ENCODE measurements around the gene PYGM.

Gene PYGM

DNA sequence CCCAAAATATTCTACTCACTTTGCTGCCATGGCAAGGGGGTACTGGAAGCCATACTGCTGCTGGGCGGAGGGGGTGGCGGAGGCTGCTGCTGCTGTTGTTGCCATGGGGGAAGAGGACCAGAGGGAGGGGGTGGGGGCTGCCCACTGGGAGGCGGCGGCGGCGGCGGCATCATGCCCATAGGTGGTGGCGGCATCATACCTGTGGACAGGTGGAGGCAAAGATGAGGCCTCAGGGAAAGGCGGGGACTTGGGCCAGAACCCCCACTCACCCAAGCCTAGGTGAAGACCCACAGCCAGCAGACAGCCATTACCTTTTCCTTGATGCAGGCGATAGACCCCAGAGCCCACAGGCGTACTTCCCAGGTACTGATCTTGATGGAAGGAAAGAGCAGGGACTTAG is 7.1 kb upstream of the PYGM start:
- no peak for DNase-seq

- no peak for DNase-seq
These were observed 6.3 kb upstream of the PYGM start for GRCh38 chr11:64765851-64766665.

DNA sequence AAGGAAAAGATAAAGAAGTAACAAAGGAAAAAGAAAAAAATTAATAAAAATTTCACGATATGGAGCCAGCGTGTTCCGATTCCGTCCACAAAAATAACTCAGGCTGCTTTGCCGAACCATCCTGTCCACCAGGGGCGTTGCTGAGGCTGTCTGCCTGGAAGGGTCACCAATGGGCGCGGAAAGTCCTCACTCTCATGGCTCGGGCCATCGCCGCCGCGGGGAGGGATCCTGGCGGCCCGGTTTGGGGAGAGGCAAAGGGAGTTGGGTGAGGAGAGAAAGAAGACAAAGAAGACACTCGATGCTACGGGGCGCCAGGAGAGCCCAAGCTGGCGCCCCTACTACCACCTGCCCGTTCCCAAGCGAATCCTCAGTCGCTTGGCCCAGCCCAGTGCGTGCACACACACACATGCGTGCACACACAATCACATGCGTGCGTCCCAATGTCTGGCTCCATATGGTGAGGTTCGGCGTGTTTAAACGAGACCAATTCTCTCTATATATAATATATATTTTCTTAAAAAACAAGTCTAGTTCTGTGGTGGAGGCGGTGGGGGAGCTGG is 5.6 kb upstream of the PYGM start:
- no peak for DNase-seq

DNA sequence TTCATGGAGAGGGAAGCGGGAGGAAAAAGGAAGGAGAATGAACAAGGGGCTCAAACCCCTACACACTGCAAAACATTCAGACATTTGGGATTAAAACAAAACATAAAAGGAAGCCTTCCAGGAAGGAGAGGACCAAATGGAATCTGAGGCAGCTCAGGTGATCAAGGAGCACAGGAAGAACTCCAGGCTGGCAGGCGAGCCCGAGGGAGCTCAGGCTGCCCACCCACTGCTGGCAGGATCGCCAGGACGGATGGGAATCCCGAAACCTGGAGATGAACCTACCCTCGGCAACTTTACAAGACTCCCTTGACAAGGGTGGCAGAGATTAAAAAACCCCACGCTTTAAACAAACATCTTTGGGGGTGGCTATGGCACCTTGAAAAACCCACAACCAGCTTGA is 5.0 kb upstream of the PYGM start:
- DNase-seq: no peak

- no peak for DNase-seq
These were observed 4.4 kb upstream of the PYGM start for GRCh38 chr11:64764040-64764611.

DNA sequence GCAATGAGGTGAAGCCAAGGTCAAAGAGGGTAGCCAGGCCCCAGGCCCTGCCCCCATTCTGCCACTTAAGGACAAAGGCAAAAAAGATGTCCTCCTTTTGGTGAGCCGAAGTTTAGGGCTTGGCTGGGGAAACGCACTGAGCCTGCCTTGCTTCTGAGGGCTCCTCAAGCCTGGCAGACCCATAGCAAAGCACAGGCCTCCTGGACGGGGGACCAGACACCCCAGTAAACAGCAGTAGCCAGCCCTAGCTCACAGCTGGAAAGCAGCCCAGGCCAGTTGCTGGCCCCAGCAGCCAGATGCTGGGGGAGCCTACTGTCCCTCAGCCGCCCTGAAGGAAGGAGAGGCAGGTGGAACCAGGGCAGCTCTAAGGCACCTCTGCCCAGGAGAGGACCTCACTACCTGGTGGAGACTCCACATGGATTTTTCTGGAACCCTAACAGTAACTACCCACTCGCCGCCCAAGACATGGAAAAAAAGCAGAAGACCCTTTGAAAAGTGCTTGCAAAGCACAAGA is 3.8 kb upstream of the PYGM start:
- DNase-seq: no peak

GRCh38 chr11:64762674-64763525 is 3.1 kb upstream of the PYGM start:
- no peak for DNase-seq

DNA sequence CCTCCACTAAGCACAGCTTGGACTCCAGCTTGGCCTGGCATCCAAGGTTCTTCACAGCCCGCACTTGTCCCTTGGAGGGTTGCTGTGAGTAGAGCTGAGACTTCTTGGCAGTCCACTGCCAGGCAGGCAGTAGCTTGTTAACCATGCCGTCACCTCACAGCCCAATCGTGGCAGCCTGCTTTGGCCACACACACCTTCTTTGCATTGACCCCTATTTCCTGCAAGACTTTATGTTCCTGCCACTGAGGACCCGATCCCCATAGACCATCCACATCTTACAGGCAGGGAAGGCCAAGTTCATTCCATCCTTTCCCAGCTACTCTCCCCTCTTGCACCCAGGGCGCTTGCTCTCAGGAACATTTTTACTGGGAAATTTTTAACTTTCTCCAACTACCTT is 2.5 kb upstream of the PYGM start:
- no peak for DNase-seq

GRCh38 chr11:64760759-64761420 is 1.1 kb upstream of the PYGM start:
- DNase-seq: no peak

DNA sequence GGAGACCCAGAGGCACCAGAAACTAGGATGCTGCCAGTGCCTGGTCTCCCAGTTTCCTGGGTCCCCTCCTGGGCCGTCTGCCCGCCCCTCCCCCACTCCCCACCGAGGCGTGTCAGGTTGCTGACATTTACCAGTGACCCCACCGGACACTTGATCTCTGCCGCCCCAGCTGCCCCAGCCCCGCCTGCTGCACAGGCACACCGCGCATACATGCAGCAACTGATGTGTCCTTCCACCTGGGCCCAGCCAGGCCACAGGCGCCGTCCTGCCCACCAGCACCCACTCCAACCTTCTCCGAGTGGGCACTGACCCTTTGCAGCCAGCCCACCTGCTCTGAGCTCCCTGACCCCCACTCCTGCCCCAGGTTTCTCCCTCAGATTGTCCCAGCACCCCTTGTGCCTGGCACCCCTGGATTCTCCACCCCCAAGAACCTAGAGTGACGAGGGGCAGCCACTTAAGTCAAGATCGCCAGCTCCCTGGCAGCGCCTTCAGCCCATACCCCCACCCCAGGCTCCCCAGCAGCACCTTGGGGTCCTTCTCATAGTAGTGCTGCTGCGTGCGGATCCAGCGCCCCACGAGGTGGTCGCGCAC is 548 bp downstream of the PYGM start:
- no peak for DNase-seq

DNA sequence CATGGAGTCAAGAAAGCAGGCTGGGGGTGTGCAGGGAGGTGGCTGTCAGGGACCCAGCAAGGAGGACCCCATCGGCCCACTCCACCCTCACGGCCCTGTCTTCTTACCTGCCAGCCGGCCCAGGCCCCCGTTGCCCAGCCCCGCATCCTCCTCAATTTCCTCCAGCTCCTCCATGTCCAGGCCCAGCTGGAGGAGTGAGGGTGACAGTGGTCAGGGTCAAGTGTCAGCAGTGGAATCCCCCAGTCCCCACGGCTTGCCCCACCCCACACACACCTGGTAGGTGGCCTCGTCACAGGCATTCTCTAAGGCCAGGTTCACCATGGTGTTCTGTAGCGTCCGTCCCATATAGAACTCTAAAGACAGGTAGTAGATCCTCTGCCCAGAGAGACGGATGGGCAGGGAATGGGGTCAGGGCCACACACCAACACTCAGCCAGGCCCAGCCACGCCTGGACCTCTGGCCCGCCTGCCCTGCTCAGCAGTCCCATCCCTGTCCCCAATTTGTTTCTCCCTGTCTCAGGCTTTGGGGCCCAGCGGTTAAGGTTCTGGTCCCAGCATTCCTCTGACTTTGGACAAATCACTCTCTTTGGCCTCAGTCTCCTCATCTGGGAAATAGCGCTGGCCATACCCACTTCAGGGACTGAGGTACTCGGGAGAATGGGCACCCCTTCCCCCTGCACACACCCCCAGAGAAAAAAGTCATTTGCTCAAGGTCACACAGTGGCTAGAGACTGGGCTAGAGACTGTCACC is 1.3 kb downstream of the PYGM start:
- no peak for DNase-seq

GRCh38 chr11:64757549-64758329 is 2.0 kb downstream of the PYGM start:
- no peak for DNase-seq

DNA sequence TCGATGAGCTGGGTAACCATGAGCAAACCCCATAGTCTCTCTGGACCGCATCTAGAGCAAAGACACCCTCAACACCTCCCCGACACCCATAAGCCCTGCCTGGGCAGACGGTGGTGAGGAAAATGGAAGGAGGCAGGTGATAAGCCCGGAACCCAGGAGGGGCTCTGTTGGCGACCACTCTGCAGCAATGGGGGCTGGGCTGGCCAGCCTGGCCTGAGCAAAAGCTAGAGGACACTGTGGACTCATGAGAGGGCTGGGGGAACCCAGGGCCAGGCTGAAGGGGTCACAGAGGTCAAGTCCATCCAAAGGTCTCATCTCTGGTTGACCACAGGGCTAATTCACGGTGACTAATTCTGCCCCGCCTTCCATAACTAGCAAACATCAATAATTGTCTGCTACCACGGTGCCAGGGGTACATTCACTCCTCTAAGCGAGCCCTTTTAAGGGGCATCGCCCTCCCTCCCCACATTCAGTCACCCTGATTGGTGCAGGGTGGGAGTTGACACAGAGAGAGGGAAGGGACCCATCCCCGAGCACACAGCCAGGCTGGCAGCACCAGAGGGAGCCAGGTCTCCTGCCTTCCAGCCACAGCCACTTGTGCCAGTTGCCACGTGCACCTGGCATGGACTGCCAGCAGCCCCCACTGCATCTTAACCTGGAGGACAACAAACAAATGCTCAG is 4.0 kb downstream of the PYGM start:
- no peak for DNase-seq

DNA sequence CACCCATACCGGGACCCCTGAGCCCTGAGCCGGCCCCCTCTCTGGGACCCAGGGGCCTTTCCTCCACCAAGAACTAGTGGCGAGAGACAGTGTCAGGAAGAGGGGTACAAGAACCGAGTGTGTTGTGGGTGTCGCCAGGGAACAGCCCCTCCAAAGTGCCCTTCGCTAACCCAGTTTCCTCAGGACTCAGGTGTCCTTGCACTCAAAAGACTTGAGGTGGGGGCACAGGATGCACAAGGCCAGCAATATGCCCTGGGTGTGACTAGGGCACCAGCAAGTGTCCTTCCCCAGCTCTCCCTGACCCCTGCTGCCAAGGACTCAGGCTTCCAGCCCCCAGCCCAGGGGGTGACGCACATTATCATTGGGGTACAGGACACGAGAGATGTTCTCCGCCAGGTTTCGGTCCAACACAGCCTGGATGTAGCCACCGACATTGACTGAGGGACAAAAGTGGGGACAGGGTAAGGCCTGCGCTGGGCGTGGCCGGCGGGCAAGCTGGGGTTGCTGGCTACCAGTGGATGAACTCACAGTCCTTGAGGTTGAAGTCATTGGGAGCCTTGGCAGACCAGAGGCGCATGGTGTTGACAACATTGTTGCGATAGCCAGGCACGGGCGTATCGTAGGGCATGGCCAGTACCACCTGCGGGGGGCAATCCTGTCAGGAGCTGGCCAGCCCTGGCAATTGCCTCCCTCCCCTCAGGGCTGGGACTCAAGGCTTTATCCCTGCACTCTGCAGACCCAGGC is 4.7 kb downstream of the PYGM start:
- DNase-seq: no peak

GRCh38 chr11:64754124-64754918 is 5.5 kb downstream of the PYGM start:
- no peak for DNase-seq

- DNase-seq: no peak
These were observed 6.2 kb downstream of the PYGM start for GRCh38 chr11:64753380-64754123.

DNA sequence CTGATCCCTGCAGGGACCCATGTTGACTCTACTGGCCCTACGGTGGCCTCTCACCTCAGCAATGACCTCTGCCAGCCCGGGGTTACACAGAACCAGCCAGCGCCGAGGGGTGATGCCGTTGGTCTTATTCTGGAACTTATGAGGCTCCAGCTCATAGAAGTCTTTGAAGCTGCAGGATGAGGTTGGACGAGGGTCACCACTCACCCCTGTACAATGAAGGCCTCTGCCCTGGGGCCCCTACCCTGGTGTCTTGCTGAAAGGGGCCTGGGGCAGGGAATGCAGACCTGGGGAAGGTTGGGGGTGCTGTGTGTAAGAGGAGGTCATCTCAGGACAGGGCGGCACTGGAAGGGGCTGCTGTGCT is 6.8 kb downstream of the PYGM start:
- DNase-seq: no peak
